MCF 10A (cell line): ENCODE results near the gene PMF1. TPM values are rescaled to one million over a fixed set of nuclear protein-coding genes. Genes with fewer than 3 reads are reported as not detected.
A peak's percentile ranks its signal among the peaks of the same experiment; 100 is the strongest.

Experiments used
- BruUV-seq: library from RNA; stranded (reverse); fragments of 400-500 nt; replicated peaks from 2 replicates; lab custom pipeline; 2021; lab: Mats Ljungman, UMichigan
- CTCF ChIA-PET: fragments of 300-600 bp; sonication (Branson Sonifier 250); formaldehyde crosslinking; extraction: SDS; loops from one replicate; lab custom pipeline; 2021; ENCODE audit warnings: antibody characterized with exemption, inconsistent platforms; lab: Yijun Ruan, JAX
- POLR2A ChIA-PET: fragments of 300-600, 350-650 bp; sonication (Branson Sonifier 250); formaldehyde crosslinking; extraction: SDS; loops from one replicate; lab custom pipeline; 2020; ENCODE audit warnings: antibody characterized with exemption, inconsistent platforms; lab: Yijun Ruan, JAX
- DNase-seq: peaks from one replicate; pipeline ENCODE4 v3.0.0-alpha.2; 2018; ENCODE audit not compliant: unreplicated experiment
- H3K27ac Mint-ChIP-seq: one replicate; pipeline ENCODE4 v1.8.0; 2022; ENCODE audit warnings: mild to moderate bottlenecking, low read depth, mixed read lengths; ENCODE audit not compliant: unreplicated experiment
- H3K27me3 Mint-ChIP-seq: one replicate; pipeline ENCODE4 v1.8.0; 2022; ENCODE audit warnings: mixed read lengths; ENCODE audit not compliant: insufficient read depth, unreplicated experiment
- H3K36me3 Mint-ChIP-seq: one replicate; pipeline ENCODE4 v1.8.0; 2022; ENCODE audit warnings: mild to moderate bottlenecking, moderate library complexity, mixed read lengths; ENCODE audit not compliant: insufficient read depth, unreplicated experiment
- H3K4me1 Mint-ChIP-seq: one replicate; pipeline ENCODE4 v1.8.0; 2022; ENCODE audit warnings: mixed read lengths; ENCODE audit not compliant: insufficient read depth, unreplicated experiment
- H3K4me3 Mint-ChIP-seq: one replicate; pipeline ENCODE4 v1.8.0; 2022; ENCODE audit warnings: mild to moderate bottlenecking, moderate library complexity, mixed read lengths; ENCODE audit not compliant: unreplicated experiment
- H3K9me3 Mint-ChIP-seq: one replicate; pipeline ENCODE4 v1.8.0; 2022; ENCODE audit warnings: mixed read lengths; ENCODE audit not compliant: unreplicated experiment
- intact Hi-C: fragments of 100-400 bp; cut with micrococcal nuclease; formaldehyde crosslinking; loops from 2 replicates; pipeline ENCODE4 v1.14.1; 2022
- total RNA-seq: library from RNA; stranded (reverse); gene quantifications from 2 replicates; pipeline ENCODE4 v1.2.3, GENCODE V29; 2022
- TF ChIP-seq, protein P1 (sequence below): fragments of 200-600 bp; IDR thresholded peaks from one replicate; pipeline ENCODE4 v1.8.0; 2022; ENCODE audit warnings: antibody characterized with exemption, mild to moderate bottlenecking; ENCODE audit not compliant: unreplicated experiment

PMF1 gene
- total RNA-seq, 1 experiment from 2014 or later = 77.7 TPM

DNA sequence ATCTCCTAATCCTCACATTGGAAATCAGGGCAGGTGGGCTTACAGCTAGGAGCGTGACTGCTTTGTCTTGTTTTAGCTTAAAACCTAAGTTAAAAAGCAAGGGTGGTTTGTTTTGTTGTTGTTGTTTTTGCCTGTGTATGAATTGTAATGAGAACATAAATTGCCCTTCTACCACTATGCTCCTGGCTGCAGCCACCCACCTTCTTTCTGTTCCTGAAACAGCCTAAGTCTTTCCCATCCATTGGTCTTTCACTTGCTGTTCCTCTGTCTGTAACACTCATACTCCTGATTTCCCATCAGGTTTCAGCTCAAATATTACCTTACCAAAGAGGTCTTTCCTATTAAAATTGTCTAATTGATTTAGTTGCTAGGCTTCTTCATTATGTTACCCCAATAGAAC, 70.7 kb downstream of the PMF1 start:
- TF ChIP-seq, protein P1, sequence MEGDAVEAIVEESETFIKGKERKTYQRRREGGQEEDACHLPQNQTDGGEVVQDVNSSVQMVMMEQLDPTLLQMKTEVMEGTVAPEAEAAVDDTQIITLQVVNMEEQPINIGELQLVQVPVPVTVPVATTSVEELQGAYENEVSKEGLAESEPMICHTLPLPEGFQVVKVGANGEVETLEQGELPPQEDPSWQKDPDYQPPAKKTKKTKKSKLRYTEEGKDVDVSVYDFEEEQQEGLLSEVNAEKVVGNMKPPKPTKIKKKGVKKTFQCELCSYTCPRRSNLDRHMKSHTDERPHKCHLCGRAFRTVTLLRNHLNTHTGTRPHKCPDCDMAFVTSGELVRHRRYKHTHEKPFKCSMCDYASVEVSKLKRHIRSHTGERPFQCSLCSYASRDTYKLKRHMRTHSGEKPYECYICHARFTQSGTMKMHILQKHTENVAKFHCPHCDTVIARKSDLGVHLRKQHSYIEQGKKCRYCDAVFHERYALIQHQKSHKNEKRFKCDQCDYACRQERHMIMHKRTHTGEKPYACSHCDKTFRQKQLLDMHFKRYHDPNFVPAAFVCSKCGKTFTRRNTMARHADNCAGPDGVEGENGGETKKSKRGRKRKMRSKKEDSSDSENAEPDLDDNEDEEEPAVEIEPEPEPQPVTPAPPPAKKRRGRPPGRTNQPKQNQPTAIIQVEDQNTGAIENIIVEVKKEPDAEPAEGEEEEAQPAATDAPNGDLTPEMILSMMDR = no peak
- H3K9me3 Mint-ChIP-seq = no peaks in the 10 kb centered on the region
- H3K4me1 Mint-ChIP-seq = peaks cover 34% of the 10 kb centered on the region
- intact Hi-C loops = loop anchor here (5.0 kb wide), 1 partner anchor 34 kb away; no protein-coding TSS in a partner anchor
- ChIA-PET CTCF (interaction anchor here (0.7 to 6.5 kb wide), 15 partner anchors 11 to 378 kb away, joined by 3 to 72 read pairs (median 4); partner anchors contain the start of genes GLMP and SLC25A44), POLR2A (interaction anchor here (0.7 to 10.4 kb wide), 30 partner anchors 8 to 484 kb away, joined by 3 to 210 read pairs (median 5); partner anchors contain the start of genes CCT3, GLMP, KHDC4 and MEX3A)
- no peak for DNase-seq
- H3K27me3 Mint-ChIP-seq = no peaks in the 10 kb centered on the region
- H3K4me3 Mint-ChIP-seq = peak overlapping the region; percentile 92
- peaks cover 26% of the 10 kb centered on the region for H3K36me3 Mint-ChIP-seq
- no TSS peak for BruUV-seq
- peak overlapping the region; percentile 93 for H3K27ac Mint-ChIP-seq

DNA sequence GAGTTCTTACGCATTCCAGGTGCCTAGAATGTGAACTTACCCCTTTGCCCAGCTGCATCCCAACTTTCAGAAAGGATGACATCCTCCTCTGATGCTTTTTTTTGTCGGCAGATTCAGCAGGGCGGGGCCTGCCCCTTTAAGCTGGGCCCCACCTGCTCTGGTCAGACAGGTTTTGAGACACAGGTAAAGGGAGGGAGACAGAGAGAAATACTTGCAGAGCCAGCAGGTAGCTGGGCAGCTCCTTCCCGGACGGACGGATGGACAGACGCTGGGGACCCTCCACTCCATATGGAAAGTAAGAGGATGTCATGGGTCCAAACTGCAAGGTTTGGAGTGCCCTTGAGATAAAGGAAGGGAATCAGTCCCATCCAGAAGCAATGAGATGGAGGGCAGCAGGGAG, 71.3 kb downstream of the PMF1 start, which contains the start of gene TMEM79:
Gene TMEM79, plus strand, starts transcription at position 214 of the 400 bp plus-strand sequence. CDS start 902 bp downstream, outside the sequence.
- H3K36me3 Mint-ChIP-seq = peaks cover 28% of the 10 kb centered on the region
- no peak for DNase-seq
- intact Hi-C loops = loop anchor here (5.0 kb wide), 1 partner anchor 33 kb away; no protein-coding TSS in a partner anchor
- TF ChIP-seq, protein P1 = no peak
- H3K27me3 Mint-ChIP-seq = no peaks in the 10 kb centered on the region
- peak within 1 kb of the TSS; percentile 93 for H3K27ac Mint-ChIP-seq
- no TSS peak for BruUV-seq
- H3K4me3 Mint-ChIP-seq = peak within 1 kb of the TSS; percentile 92
- ChIA-PET CTCF (interaction anchor here (0.5 to 6.5 kb wide), 10 partner anchors 12 to 377 kb away, joined by 3 to 72 read pairs (median 3); partner anchors contain the start of gene SLC25A44), POLR2A (interaction anchor here (1.2 to 10.4 kb wide), 14 partner anchors 10 to 442 kb away, joined by 3 to 210 read pairs (median 10); partner anchors contain the start of genes GLMP, SLC25A44 and VHLL)
- no peaks in the 10 kb centered on the region for H3K9me3 Mint-ChIP-seq
- H3K4me1 Mint-ChIP-seq = peaks cover 34% of the 10 kb centered on the region

DNA sequence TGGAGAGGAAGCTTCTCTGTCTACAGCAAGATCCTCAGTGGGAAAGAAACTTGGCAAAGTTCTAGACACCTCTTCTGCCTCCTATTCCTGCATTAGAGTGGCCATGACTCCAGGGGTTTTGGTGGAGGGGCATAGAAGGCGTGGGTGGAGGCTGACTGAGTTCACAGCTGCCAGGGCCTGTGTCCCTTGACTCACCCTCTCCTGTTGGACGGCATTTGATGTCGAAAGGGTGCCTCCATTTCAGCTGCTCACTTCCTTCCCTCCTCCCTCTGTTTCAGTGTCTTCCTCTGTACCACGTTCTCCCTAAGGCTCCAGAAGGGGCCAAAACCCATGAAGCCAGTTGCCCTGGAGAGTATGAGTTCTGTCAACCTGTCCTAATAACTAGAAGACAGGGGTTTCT, 72.0 kb downstream of the PMF1 start:
- ChIA-PET CTCF (interaction anchor here (0.6 to 6.5 kb wide), 6 partner anchors 14 to 220 kb away, joined by 3 to 72 read pairs (median 3); no protein-coding TSS in a partner anchor), POLR2A (interaction anchor here (1.5 to 10.4 kb wide), 3 partner anchors 15 to 441 kb away, joined by 3 to 210 read pairs (median 45); partner anchors contain the start of genes GLMP and VHLL)
- no peak overlapping the region for H3K27ac Mint-ChIP-seq
- no TSS peak for BruUV-seq
- no peaks in the 10 kb centered on the region for H3K9me3 Mint-ChIP-seq
- no peaks in the 10 kb centered on the region for H3K27me3 Mint-ChIP-seq
- peaks cover 27% of the 10 kb centered on the region for H3K36me3 Mint-ChIP-seq
- H3K4me1 Mint-ChIP-seq = peaks cover 34% of the 10 kb centered on the region
- intact Hi-C loops = loop anchor here (5.0 kb wide), 1 partner anchor 33 kb away; no protein-coding TSS in a partner anchor
- TF ChIP-seq, protein P1 = no peak
- peak; percentile 51 for DNase-seq
- peak overlapping the region; percentile 92 for H3K4me3 Mint-ChIP-seq

DNA sequence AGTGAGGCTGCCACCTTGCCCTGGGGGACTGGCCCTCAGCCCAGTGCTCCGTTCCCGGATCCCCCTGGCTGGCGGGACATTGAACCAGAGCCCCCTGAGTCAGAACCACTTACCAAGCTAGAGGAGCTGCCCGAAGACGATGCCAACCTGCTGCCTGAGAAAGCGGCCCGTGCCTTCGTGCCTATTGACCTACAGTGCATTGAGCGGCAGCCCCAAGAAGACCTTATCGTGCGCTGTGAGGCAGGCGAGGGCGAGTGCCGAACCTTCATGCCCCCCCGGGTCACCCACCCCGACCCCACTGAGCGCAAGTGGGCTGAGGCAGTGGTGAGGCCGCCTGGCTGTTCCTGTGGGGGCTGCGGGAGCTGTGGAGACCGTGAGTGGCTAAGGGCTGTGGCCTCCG, 72.6 kb downstream of the PMF1 start:
- no TSS peak for BruUV-seq
- Mint-ChIP-seq H3K4me1 (peaks cover 34% of the 10 kb centered on the region), H3K9me3 (no peaks in the 10 kb centered on the region), H3K27ac (no peak overlapping the region), H3K4me3 (no peak overlapping the region), H3K27me3 (no peaks in the 10 kb centered on the region), H3K36me3 (peaks cover 24% of the 10 kb centered on the region)
- no peak for DNase-seq
- POLR2A ChIA-PET = interaction anchor here (10.4 kb wide), 1 partner anchor 14 kb away, joined by 210 read pairs; the partner anchor contains the start of genes GLMP and VHLL
- TF ChIP-seq, protein P1 = no peak
- CTCF ChIA-PET = no interaction called here
- intact Hi-C loops = no loop called here
